CD4-positive, CD25-positive, alpha-beta regulatory T cell (primary cell): Measurements from ENCODE around the gene COPS4. TPM values are rescaled to one million over a fixed set of nuclear protein-coding genes. Genes with fewer than 3 reads are reported as not detected.
A peak's percentile ranks its signal among the peaks of the same experiment; 100 is the strongest.
"Not testable (repeated sequence)": the region's sequence is repeated elsewhere in the genome, so short reads cannot be mapped to it uniquely, and the experiment has no call there.

Source experiments
- ATAC-seq, 2 donors: fragments of 150-1000 bp; cut with Tn5 transposase; one replicate each; pipeline ENCODE4 v1.10.0; 2021; ENCODE audit warnings: low read depth in 2 of 2, moderate number of reproducible peaks in 2 of 2, moderate library complexity in 1 of 2
- DNase-seq, 3 donors: peaks; one replicate each; pipeline versions ENCODE4 v3.0.0 to v3.0.0-alpha.2; 2012 to 2022; ENCODE audit warnings: mixed read lengths in 1 of 3
- H3K27ac ChIP-seq: one replicate; pipeline ENCODE4 v1.7.0; 2013; ENCODE audit warnings: mild to moderate bottlenecking, low read length; ENCODE audit not compliant: insufficient read depth, poor library complexity, severe bottlenecking
- H3K27me3 ChIP-seq: one replicate; pipeline ENCODE4 v1.7.0; 2013; ENCODE audit warnings: low read length; ENCODE audit not compliant: control insufficient read depth, insufficient read depth
- H3K36me3 ChIP-seq: one replicate; pipeline ENCODE4 v1.7.0; 2013; ENCODE audit warnings: mild to moderate bottlenecking, low read length, moderate library complexity; ENCODE audit not compliant: control insufficient read depth, insufficient read depth
- H3K4me1 ChIP-seq: 2 replicates; pipeline ENCODE4 v1.7.0; 2013; ENCODE audit warnings: mild to moderate bottlenecking, low read length; ENCODE audit not compliant: insufficient read depth, control insufficient read depth, poor library complexity, severe bottlenecking
- H3K4me3 ChIP-seq: one replicate; pipeline ENCODE4 v1.7.0; 2013; ENCODE audit warnings: low read depth, mild to moderate bottlenecking, low read length, moderate library complexity
- H3K9me3 ChIP-seq, 2 experiments: 1 replicate in 1 of 2; 2 replicates in 1 of 2; pipeline ENCODE4 v1.7.0; 2013; ENCODE audit warnings: low read length in 2 of 2, mild to moderate bottlenecking in 1 of 2, moderate library complexity in 1 of 2; ENCODE audit not compliant: control insufficient read depth in 2 of 2
- H3K27ac Mint-ChIP-seq, 3 donors: one replicate each; pipeline ENCODE4 v1.8.0; 2020 to 2022; ENCODE audit warnings: mild to moderate bottlenecking in 3 of 3, mixed read lengths in 3 of 3, moderate library complexity in 2 of 3
- H3K27me3 Mint-ChIP-seq: one replicate; pipeline ENCODE4 v1.8.0; 2022; ENCODE audit warnings: mild to moderate bottlenecking, mixed read lengths
- H3K36me3 Mint-ChIP-seq: one replicate; pipeline ENCODE4 v1.8.0; 2020; ENCODE audit warnings: mixed read lengths
- H3K4me1 Mint-ChIP-seq, 4 donors: one replicate each; pipeline ENCODE4 v1.8.0; 2020 to 2022; ENCODE audit warnings: mixed read lengths in 4 of 4, mild to moderate bottlenecking in 1 of 4
- H3K4me3 Mint-ChIP-seq, 4 donors: one replicate each; pipeline ENCODE4 v1.8.0; 2020 to 2022; ENCODE audit warnings: mild to moderate bottlenecking in 4 of 4, mixed read lengths in 4 of 4, moderate library complexity in 3 of 4
- H3K9me3 Mint-ChIP-seq, 7 donors: one replicate each; pipeline ENCODE4 v1.8.0; 2020 to 2022; ENCODE audit warnings: mixed read lengths in 7 of 7, mild to moderate bottlenecking in 3 of 7, moderate library complexity in 2 of 7
- polyA plus RNA-seq, 4 donors: library from polyadenylated mRNA; unstranded; fragments of 300-500 nt; fragmentation: Illumina TruSeq; gene quantifications; one replicate each; pipeline ENCODE4 v1.2.3, GENCODE V29; 2021
- total RNA-seq: library from RNA; stranded (reverse); gene quantifications from one replicate; pipeline ENCODE4 v1.2.3, GENCODE V29; 2022

Gene COPS4
- total and polyA plus RNA-seq, 5 donors from 2014 or later, result 25.3 to 76.8 (median 63.2) TPM

- Mint-ChIP-seq H3K27me3 (peaks cover 52% of the 10 kb centered on the region), H3K4me1 (peaks cover 8 to 62% (median 25%) of the 10 kb centered on the region in 4 donors), H3K27ac (peak overlapping the region; percentile 42 to 95 (median 93)), H3K4me3 (peak overlapping the region; percentile 61 to 87 (median 78))
- not testable (repeated sequence) for H3K36me3 ChIP-seq, H3K27me3 ChIP-seq, H3K36me3 Mint-ChIP-seq, H3K9me3 Mint-ChIP-seq, ATAC-seq, H3K9me3 ChIP-seq, DNase-seq
- Histone ChIP-seq H3K27ac (peak overlapping the region; percentile 81), H3K4me1 (peaks cover 55% of the 10 kb centered on the region), H3K4me3 (peak overlapping the region; percentile 91)
Observed at GRCh38 chr4:83111751-83112141, 76.8 kb downstream of the COPS4 start.

- H3K4me3 ChIP-seq, result peak overlapping the region; percentile 91
- Mint-ChIP-seq H3K36me3 (no peaks in the 10 kb centered on the region), H3K4me3 (peak overlapping the region; percentile 61 to 95 (median 94)), H3K9me3 (no peaks in the 10 kb centered on the region), H3K27me3 (peaks cover 49% of the 10 kb centered on the region), H3K27ac (peak overlapping the region; percentile 91 to 98 (median 93)), H3K4me1 (peaks cover 8 to 60% (median 25%) of the 10 kb centered on the region in 4 donors)
- ATAC-seq (no peak), DNase-seq (peak in 2 of 3 donors; percentile 13 to 54)
- H3K27me3 ChIP-seq, result no peaks in the 10 kb centered on the region
- H3K9me3 ChIP-seq, result no peaks in the 10 kb centered on the region
- H3K36me3 ChIP-seq, result no peaks in the 10 kb centered on the region
- H3K4me1 ChIP-seq, result peaks cover 54% of the 10 kb centered on the region
- H3K27ac ChIP-seq, result peak overlapping the region; percentile 81
Observed at GRCh38 chr4:83112231-83112630, 77.2 kb downstream of the COPS4 start.

- ATAC-seq, result peak in 1 of 2 donors; percentile 8
- Histone ChIP-seq H3K4me3 (peak overlapping the region; percentile 91), H3K9me3 (no peaks in the 10 kb centered on the region), H3K36me3 (no peaks in the 10 kb centered on the region), H3K27ac (peak overlapping the region; percentile 81), H3K4me1 (peaks cover 48% of the 10 kb centered on the region), H3K27me3 (no peaks in the 10 kb centered on the region)
- DNase-seq, result peak in 2 of 3 donors; percentile 27 to 53
- Mint-ChIP-seq H3K27ac (peak overlapping the region; percentile 91 to 98 (median 93)), H3K4me3 (peak overlapping the region; percentile 61 to 95 (median 94)), H3K9me3 (no peaks in the 10 kb centered on the region), H3K27me3 (peaks cover 43% of the 10 kb centered on the region), H3K4me1 (peaks cover 8 to 56% (median 25%) of the 10 kb centered on the region in 4 donors), H3K36me3 (no peaks in the 10 kb centered on the region)
Observed at GRCh38 chr4:83112678-83113428, 77.9 kb downstream of the COPS4 start.

GRCh38 chr4:83113429-83113786, 78.4 kb downstream of the COPS4 start:
- ATAC-seq (no peak), DNase-seq (no peak)
- peak overlapping the region; percentile 81 for H3K27ac ChIP-seq
- no peaks in the 10 kb centered on the region for H3K36me3 ChIP-seq
- Mint-ChIP-seq H3K4me3 (peak overlapping the region; percentile 61 to 95 (median 94)), H3K9me3 (no peaks in the 10 kb centered on the region), H3K36me3 (no peaks in the 10 kb centered on the region), H3K27me3 (peaks cover 37% of the 10 kb centered on the region), H3K27ac (peak overlapping the region; percentile 91 to 98 (median 93)), H3K4me1 (peaks cover 8 to 55% (median 23%) of the 10 kb centered on the region in 4 donors)
- H3K9me3 ChIP-seq, result no peaks in the 10 kb centered on the region
- H3K27me3 ChIP-seq, result no peaks in the 10 kb centered on the region
- H3K4me3 ChIP-seq, result peak overlapping the region; percentile 91
- peaks cover 47% of the 10 kb centered on the region for H3K4me1 ChIP-seq

DNA sequence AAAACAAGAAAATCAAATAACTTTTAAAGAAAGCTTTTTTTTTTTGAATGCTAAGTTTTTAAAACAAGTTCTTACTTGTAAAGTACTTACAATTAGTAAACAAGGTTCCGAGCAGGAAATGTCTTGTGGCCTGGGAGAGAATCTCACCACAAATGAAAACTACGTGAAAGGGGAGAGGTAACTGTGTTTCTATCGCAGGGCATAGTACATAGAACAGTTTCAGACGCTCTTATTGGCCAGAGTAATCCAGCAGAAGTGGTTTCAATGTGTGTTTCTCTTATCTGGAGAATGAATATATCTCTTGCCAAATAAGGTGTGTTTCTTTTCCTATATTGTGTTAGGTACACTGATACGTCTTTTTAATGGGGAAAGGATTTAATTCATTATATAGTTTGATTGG, 79.6 kb downstream of the COPS4 start, which contains the start of gene PLAC8:
Gene PLAC8, minus strand, starts transcription at position 154 of the 400 bp plus-strand sequence. CDS start 6,808 bp downstream, outside the sequence.
- no peaks in the 10 kb centered on the region for H3K9me3 Mint-ChIP-seq
- peak within 1 kb of the TSS; percentile 61 to 95 (median 94) for H3K4me3 Mint-ChIP-seq
- peaks cover 8 to 51% (median 16%) of the 10 kb centered on the region in 4 donors for H3K4me1 Mint-ChIP-seq
- H3K27ac Mint-ChIP-seq, result peak within 1 kb of the TSS; percentile 91 to 98 (median 93)
- ATAC-seq, result peak; percentile 50 to 62
- peak within 1 kb of the TSS; percentile 81 for H3K27ac ChIP-seq
- no peaks in the 10 kb centered on the region for H3K27me3 ChIP-seq
- no peaks in the 10 kb centered on the region for H3K36me3 Mint-ChIP-seq
- peaks cover 28% of the 10 kb centered on the region for H3K27me3 Mint-ChIP-seq
- H3K36me3 ChIP-seq, result no peaks in the 10 kb centered on the region
- H3K9me3 ChIP-seq, result no peaks in the 10 kb centered on the region
- H3K4me3 ChIP-seq, result peak within 1 kb of the TSS; percentile 91
- DNase-seq, result peak; percentile 15 to 79 (median 71)
- peaks cover 36% of the 10 kb centered on the region for H3K4me1 ChIP-seq

DNA sequence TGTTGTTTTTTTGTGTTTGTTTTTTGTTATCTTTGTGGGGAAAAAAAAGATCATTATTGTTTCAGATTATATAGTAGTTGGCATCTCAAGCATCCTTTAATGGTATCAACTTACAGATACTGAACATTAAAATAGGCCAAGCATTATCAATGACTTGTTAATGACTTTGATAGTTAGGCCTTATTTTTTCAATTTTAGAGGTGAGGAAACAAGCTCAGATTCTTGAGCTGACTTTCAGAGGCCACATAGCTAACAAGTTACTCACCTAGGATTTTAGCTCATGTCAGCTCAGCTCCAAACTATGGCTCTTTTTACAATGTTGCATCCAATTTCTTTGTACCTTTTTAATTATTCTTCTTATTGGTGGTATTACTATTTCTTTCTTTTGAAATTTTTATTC, 80.0 kb downstream of the COPS4 start:
- ATAC-seq (no peak), DNase-seq (no peak)
- Histone ChIP-seq H3K27ac (peak overlapping the region; percentile 81), H3K4me3 (peak overlapping the region; percentile 91), H3K36me3 (no peaks in the 10 kb centered on the region), H3K9me3 (no peaks in the 10 kb centered on the region), H3K27me3 (no peaks in the 10 kb centered on the region), H3K4me1 (peaks cover 31% of the 10 kb centered on the region)
- Mint-ChIP-seq H3K4me1 (peaks cover 8 to 51% (median 16%) of the 10 kb centered on the region in 4 donors), H3K27me3 (peaks cover 31% of the 10 kb centered on the region), H3K36me3 (no peaks in the 10 kb centered on the region), H3K4me3 (peak overlapping the region; percentile 61 to 86 (median 80)), H3K9me3 (no peaks in the 10 kb centered on the region), H3K27ac (peak overlapping the region; percentile 44 to 93 (median 90))

GRCh38 chr4:83115656-83116285, 80.8 kb downstream of the COPS4 start:
- Mint-ChIP-seq H3K27ac (peak overlapping the region; percentile 44 to 93 (median 76)), H3K36me3 (no peaks in the 10 kb centered on the region), H3K9me3 (no peaks in the 10 kb centered on the region), H3K4me3 (peak overlapping the region in 1 of 4 donors; percentile 33), H3K27me3 (peaks cover 30% of the 10 kb centered on the region), H3K4me1 (peaks cover 8 to 43% (median 11%) of the 10 kb centered on the region in 4 donors)
- H3K27ac ChIP-seq, result no peak overlapping the region
- no peaks in the 10 kb centered on the region for H3K36me3 ChIP-seq
- H3K4me3 ChIP-seq, result no peak overlapping the region
- peaks cover 24% of the 10 kb centered on the region for H3K4me1 ChIP-seq
- no peaks in the 10 kb centered on the region for H3K27me3 ChIP-seq
- no peaks in the 10 kb centered on the region for H3K9me3 ChIP-seq
- no peak for DNase-seq
- no peak for ATAC-seq
